GM18909 (cell line): Measurements from ENCODE around the gene NUDT4.
"Not testable (repeated sequence)": the region's sequence is repeated elsewhere in the genome, so short reads cannot be mapped to it uniquely, and the experiment has no call there.

Source experiments
- ATAC-seq: cut with Tn5 transposase; IDR thresholded peaks from one replicate; pipeline ENCODE4 v1.9.1; 2021; ENCODE audit warnings: mild to moderate bottlenecking; ENCODE audit not compliant: unreplicated experiment, poor library complexity

The NUDT4 gene

GRCh38 chr12:93422050-93422449, 44.3 kb downstream of the NUDT4 start:
- ATAC-seq, result no peak

- no peak for ATAC-seq
Observed at GRCh38 chr12:93425736-93426411, 48.1 kb downstream of the NUDT4 start.

- ATAC-seq, result no peak
Observed at GRCh38 chr12:93426412-93426805, 48.7 kb downstream of the NUDT4 start.

GRCh38 chr12:93427779-93428564, 50.2 kb downstream of the NUDT4 start:
- ATAC-seq, result no peak

- no peak for ATAC-seq
Observed at GRCh38 chr12:93429448-93429847, 51.7 kb downstream of the NUDT4 start.

GRCh38 chr12:93429852-93430251, 52.1 kb downstream of the NUDT4 start:
- no peak for ATAC-seq

GRCh38 chr12:93430280-93430679, 52.6 kb downstream of the NUDT4 start:
- no peak for ATAC-seq

GRCh38 chr12:93432031-93432430, 54.3 kb downstream of the NUDT4 start:
- ATAC-seq, result not testable (repeated sequence)

- ATAC-seq, result no peak
Observed at GRCh38 chr12:93434256-93434865, 56.6 kb downstream of the NUDT4 start.

GRCh38 chr12:93438266-93439050, 60.7 kb downstream of the NUDT4 start:
- no peak for ATAC-seq

- ATAC-seq, result no peak
Observed at GRCh38 chr12:93440043-93440835, 62.5 kb downstream of the NUDT4 start.

GRCh38 chr12:93441081-93441616, 63.4 kb downstream of the NUDT4 start:
- no peak for ATAC-seq

- peak; percentile 86 for ATAC-seq
Observed at GRCh38 chr12:93441617-93442410, 64.1 kb downstream of the NUDT4 start, which contains the start of gene UBE2N. TSS of gene UBE2N (minus strand) at chr12:93441947. CDS start at chr12:93441884, 63 bp downstream.

- ATAC-seq, result no peak
Observed at GRCh38 chr12:93442411-93443340, 65.0 kb downstream of the NUDT4 start.

GRCh38 chr12:93443576-93443975, 65.9 kb downstream of the NUDT4 start:
- no peak for ATAC-seq

- no peak for ATAC-seq
Observed at GRCh38 chr12:93447555-93448290, 70.0 kb downstream of the NUDT4 start.

- ATAC-seq, result no peak
Observed at GRCh38 chr12:93448796-93449195, 71.1 kb downstream of the NUDT4 start.
